ENCODE data around the gene IRAK1.

The IRAK1 gene

GRCh38 chrX:154049209-154050112 lies 29.8 kb upstream of the IRAK1 start:
- DNase-seq (ENCODE audit: low read depth) = no peak
- TF ChIP-seq CTCF (conservative IDR thresholded peaks at IDR 0.05; ENCODE audit: low read depth, low read length) = no peak
- H3K4me3 ChIP-seq (ENCODE audit: low read length) = no peak overlapping the region

GRCh38 chrX:154048398-154048797 lies 28.7 kb upstream of the IRAK1 start:
- H3K4me3 ChIP-seq (ENCODE audit: low read length) = no peak overlapping the region
- no peak for TF ChIP-seq CTCF (conservative IDR thresholded peaks at IDR 0.05; ENCODE audit: low read depth, low read length)
- no peak for DNase-seq (ENCODE audit: low read depth)

GRCh38 chrX:154046940-154047610 lies 27.4 kb upstream of the IRAK1 start:
- peak; percentile 14 for DNase-seq (ENCODE audit: low read depth)
- H3K4me3 ChIP-seq (ENCODE audit: low read length) = no peak overlapping the region
- TF ChIP-seq CTCF (conservative IDR thresholded peaks at IDR 0.05; ENCODE audit: low read depth, low read length) = no peak

GRCh38 chrX:154046031-154046781 lies 26.5 kb upstream of the IRAK1 start:
- H3K4me3 ChIP-seq (ENCODE audit: low read length) = no peak overlapping the region
- no peak for TF ChIP-seq CTCF (conservative IDR thresholded peaks at IDR 0.05; ENCODE audit: low read depth, low read length)
- peak; percentile 33 for DNase-seq (ENCODE audit: low read depth)

- no peak for DNase-seq (ENCODE audit: low read depth)
- H3K4me3 ChIP-seq (ENCODE audit: low read length) = no peak overlapping the region
- no peak for TF ChIP-seq CTCF (conservative IDR thresholded peaks at IDR 0.05; ENCODE audit: low read depth, low read length)
These were observed 24.4 kb upstream of the IRAK1 start for GRCh38 chrX:154044091-154044490.

GRCh38 chrX:154043003-154043763 lies 23.5 kb upstream of the IRAK1 start:
- H3K4me3 ChIP-seq (ENCODE audit: low read length) = no peak overlapping the region
- no peak for DNase-seq (ENCODE audit: low read depth)
- TF ChIP-seq CTCF (conservative IDR thresholded peaks at IDR 0.05; ENCODE audit: low read depth, low read length) = no peak

All from retinal pigment epithelial cell (primary cell).